HG02642 (cell line): ENCODE data around the gene SLC16A11.
"Not testable (repeated sequence)": the region's sequence is repeated elsewhere in the genome, so short reads cannot be mapped to it uniquely, and the experiment has no call there.

ENCODE experiments used
- ATAC-seq: cut with Tn5 transposase; IDR thresholded peaks from one replicate; pipeline ENCODE4 v1.9.1; 2021; ENCODE audit warnings: mild to moderate bottlenecking; ENCODE audit not compliant: unreplicated experiment, poor library complexity

SLC16A11 gene

GRCh38 chr17:7014261-7014994 is 29.5 kb downstream of the SLC16A11 start:
- peak; percentile 81 for ATAC-seq

GRCh38 chr17:7011942-7012254 is 32.0 kb downstream of the SLC16A11 start:
- no peak for ATAC-seq

DNA sequence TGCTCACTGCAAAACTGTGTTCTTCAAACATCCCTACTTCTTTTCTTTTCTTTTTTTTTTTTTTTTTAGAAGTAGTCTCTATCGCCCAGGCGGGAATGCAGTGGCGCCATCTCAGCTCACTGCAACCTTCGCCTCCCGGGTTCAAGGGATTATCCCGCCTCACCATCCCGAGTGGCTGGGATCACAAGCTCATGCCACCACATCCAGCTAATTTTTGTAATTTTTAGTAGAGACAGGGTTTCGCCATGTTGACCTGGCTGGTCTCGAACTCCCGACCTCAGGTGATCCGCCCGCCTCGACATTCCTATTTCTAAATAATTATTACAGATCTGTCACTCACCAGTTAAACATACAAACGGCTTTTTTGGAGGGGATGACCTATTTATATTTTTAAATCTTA is 32.5 kb downstream of the SLC16A11 start:
- no peak for ATAC-seq

DNA sequence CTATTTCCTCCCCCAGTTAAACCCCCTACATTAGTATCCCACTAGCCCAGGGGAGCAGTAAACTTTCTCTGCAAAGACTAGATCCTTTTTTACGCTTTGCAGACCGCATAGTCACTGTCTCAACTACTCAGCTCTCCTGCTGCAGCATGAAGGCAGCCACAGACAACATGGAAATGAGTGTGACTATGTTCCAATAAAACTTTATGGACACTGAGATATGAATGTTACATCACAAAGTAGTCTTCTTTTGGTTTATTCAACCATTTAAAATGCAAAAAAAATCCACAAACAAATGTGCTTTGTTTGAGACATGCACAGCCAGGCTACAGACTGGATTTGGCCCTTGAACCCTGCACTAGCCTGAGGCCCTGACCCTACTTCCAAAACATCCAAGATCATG is 33.4 kb downstream of the SLC16A11 start:
- no peak for ATAC-seq

- ATAC-seq: no peak
Measured at GRCh38 chr17:7007143-7007542, 36.7 kb downstream of the SLC16A11 start.

DNA sequence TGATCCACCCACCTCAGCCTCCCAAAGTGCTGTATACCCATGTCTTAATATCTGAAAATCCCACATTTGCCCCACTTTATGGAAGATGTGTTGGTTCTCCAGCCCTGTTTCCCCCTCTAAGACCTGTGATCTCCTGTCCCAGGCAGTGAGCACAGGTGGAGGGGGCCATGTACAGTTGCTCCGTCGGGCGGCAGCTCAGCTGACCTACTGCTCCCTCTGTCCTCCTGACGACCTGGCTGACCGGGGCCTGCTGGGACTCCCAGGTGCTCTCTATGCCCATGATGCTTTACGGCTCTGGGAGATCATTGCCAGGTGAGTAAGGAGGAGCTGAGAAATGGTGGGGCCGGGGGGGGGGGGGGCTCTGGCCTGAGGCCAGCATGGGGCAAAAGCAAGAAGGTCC is 38.2 kb downstream of the SLC16A11 start:
- ATAC-seq: no peak

- no peak for ATAC-seq
Measured at GRCh38 chr17:7004398-7005253, 39.3 kb downstream of the SLC16A11 start.

DNA sequence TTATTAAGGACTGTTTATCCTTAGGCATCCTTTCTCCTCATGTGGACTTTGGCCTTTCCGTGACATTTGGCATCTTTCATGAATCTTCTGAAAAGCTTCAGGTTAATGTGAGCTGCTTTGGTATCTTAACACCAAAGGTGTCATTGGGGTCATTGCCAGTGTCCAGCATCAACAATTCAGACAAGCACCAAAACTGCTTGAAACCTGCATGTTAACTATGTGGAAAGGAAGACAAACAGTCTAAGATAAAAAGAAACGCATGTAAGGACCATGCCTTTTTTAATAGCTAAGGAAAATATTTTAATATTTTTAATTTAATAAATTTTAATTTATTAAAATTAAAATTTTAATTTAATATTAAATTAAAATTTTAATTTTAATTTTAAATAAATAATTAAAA is 40.1 kb downstream of the SLC16A11 start:
- ATAC-seq: no peak

- ATAC-seq: no peak
Measured at GRCh38 chr17:7002288-7003047, 41.4 kb downstream of the SLC16A11 start.

- no peak for ATAC-seq
Measured at GRCh38 chr17:7001318-7001961, 42.5 kb downstream of the SLC16A11 start.

DNA sequence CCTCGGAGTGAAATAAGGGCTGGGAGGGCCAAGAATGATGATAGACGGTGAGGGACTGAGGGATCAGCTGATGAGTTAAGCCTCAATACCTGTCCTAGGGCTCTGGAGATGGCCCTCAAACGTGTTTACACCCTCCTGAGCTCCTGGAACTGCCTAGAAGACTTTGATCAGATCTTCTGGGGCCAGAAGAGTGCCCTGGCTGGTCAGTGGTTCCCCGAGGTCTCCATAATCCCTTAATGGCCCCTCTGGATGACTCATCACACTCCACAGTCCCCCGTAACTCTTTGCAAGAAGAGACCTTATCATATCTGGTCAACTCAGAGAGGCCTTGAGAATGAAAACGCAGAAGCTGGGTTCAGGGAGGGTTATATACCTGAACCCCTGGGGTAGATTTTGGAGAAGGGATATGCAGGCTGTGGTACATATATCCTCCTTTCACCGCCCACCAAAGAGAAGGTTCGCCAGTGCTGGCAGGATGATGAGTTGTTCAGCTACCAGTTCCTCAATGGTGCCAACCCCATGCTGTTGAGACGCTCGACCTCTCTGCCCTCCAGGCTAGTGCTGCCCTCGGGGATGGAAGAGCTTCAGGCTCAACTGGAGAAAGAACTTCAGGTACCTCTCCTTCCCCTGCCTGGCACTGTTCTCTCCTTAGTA is 44.9 kb downstream of the SLC16A11 start:
- no peak for ATAC-seq

DNA sequence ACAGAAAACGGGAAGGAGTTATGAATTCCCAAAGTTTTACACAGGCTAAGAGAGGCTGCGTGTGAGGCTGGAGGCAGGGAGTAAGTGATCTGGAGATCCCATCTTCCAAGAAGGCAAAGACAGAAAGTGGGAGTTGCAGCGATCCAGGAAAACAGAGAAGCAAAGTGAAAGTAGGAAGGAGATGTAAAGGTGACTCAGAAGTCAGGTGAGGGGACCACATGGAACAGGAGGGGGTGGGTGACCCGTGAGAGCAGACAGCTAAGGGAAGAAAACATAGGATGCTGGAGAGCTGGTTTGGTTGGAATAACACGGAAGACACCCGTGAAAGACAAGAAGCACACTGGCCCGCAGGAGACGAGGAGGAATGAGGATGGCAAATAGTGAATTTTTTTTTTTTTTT is 46.7 kb downstream of the SLC16A11 start:
- no peak for ATAC-seq

- no peak for ATAC-seq
Measured at GRCh38 chr17:6996256-6997011, 47.5 kb downstream of the SLC16A11 start.

GRCh38 chr17:6995500-6996255 is 48.2 kb downstream of the SLC16A11 start, which contains the start of gene ALOX12:
Gene ALOX12 (plus strand): TSS chr17:6996049. CDS start chr17:6996118, 69 bp downstream.
- ATAC-seq: no peak

DNA sequence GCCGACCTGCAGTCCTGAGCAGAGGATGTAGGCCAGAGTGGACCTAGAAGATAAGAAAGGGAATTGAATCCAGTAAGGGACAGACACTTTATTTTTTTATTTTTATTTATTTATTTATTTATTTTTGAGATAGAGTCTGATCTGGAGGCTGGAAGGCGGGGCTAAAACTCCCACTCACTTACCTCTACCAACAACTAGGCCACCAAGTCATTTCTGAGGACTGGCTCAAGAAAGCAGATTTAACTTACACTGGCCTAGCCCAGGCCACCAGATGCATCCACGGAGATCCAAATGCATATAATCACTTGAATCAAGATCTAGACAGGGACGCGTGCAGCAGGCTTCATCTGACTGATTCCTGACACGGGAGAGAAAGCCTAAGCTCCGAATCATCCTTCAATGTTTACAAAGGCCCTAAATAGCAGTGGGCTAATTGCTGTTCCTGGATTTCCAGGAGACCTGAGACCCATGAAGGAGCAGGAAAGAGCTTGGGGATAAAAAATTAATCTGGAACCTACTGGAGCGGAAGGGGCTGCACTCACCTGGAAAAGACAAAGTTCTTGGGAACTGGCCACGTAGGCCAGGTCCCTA is 49.1 kb downstream of the SLC16A11 start:
- no peak for ATAC-seq

- ATAC-seq: no peak
Measured at GRCh38 chr17:6994118-6994598, 49.7 kb downstream of the SLC16A11 start.

- not testable (repeated sequence) for ATAC-seq
Measured at GRCh38 chr17:6993613-6994056, 50.3 kb downstream of the SLC16A11 start.
